HG03432 (cell line): ENCODE measurements around the gene LSR.

Source experiments
- ATAC-seq: cut with Tn5 transposase; IDR thresholded peaks from one replicate; pipeline ENCODE4 v1.9.1; 2021; ENCODE audit warnings: mild to moderate bottlenecking, moderate library complexity; ENCODE audit not compliant: unreplicated experiment

Gene LSR

GRCh38 chr19:35241417-35241816 lies 7.4 kb upstream of the LSR start:
- ATAC-seq: no peak

DNA sequence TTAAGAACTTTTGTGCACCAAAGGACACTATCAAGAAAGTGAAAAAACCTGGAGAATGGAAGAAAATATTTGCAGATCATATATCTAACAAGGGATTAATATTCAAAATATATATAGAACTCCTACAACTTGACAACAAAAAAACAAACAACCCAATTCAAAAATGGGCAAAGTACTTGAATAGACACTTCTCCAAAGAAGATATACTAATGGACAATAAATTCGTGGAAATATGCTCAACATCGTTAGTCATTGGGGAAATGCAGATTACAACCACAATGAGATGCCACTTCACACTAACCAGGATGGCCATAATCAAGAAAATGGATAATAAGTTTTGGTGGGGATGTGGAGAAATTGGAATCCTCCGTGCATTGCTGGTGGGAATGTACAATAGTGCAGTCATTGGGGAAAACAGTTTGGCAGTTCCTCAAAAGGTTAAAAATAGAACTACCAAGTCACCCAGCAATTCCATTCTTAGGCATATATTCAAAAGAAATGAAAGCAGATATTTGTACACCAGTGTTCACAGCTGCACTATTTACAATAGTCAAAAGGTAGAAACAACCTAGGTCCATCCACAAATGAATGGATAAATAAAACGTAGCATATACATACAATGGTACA lies 2.2 kb upstream of the LSR start:
- no peak for ATAC-seq

DNA sequence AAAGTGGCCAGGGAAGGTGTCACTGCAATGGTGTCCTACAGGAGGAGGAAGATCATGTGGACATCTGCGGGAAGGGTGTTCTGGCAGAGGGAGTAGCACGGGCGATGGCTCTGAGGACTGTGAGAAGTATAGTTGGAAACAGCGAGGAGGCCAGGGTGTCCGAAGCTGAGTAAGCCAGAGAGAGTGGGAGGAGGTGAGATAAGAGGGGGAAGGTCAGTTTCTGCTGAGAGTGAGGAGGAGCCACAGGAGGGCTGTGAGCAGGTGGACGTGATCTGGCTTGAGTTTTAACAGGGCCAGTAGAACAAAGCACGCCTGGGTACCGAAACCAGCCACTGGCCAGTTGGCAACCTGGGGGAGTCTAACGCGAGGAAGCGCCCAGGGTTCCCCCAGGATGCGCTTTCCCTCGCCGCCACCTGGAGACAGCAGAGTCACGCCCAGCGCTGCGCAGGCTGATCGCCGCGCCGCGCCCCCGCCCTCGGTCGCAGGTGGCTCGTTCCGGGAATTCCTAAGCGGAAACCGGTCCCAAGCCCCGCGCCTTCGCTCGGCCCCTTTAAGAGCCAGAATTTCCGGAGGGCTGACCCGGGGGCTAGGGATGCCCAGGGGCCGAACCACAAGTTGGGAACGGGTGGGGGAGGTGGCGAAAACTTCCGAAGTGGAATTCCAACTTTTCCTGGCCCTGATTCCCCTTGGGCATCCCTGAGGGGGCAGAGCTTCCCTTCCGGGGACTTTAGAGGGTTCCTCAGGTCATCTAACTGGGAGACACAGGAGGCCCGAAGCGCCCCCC lies 1.1 kb upstream of the LSR start:
- ATAC-seq: peak; percentile 47

- no peak for ATAC-seq
These were observed 495 bp downstream of the LSR start for GRCh38 chr19:35249146-35249847.

DNA sequence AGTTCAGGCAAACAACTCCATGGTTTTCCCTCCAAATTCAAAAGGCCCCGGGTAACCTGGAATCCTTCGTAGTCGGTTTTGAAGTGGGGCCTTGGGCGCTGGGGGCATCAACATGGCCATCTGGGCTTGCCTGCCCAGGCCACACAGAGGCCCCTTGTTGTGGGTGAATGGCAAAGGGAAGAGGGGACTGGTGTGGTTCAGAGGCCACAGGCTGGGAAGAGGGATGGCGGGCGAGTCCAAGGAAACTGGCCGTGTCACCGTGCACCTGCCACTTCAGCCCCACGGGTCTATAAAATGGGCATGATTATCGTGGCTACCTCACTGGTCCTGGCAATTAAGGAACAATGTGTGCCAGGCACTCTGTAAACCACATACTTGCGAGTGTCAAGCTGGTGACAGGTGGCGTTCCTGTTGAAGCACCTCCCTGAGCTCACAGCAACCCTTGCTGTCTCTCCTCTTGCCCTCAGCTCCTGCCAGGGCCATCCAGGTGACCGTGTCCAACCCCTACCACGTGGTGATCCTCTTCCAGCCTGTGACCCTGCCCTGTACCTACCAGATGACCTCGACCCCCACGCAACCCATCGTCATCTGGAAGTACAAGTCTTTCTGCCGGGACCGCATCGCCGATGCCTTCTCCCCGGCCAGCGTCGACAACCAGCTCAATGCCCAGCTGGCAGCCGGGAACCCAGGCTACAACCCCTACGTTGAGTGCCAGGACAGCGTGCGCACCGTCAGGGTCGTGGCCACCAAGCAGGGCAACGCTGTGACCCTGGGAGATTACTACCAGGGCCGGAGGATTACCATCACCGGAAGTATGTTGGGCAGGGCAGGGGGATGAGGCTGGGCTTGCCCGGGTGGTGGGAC lies 1.3 kb downstream of the LSR start:
- no peak for ATAC-seq

DNA sequence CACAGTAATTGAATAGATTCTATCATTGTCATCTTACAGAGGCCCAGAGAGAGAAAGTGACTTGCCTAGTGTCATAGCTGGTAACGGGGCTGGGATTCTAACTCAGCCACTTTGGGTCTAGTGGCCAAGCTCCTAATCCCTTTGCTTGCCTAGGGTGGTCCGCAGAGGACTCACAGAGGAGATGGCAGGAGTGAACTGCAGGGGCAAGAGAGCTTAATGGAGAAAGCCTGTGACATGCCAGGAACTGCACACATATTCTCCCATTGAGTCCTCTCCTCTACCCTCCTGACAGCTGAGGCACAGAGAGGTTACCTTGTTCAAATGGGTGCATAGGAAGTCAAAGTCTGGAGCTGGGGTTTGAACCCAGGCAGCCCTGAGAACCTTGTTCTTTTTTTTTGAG lies 2.7 kb downstream of the LSR start:
- no peak for ATAC-seq

DNA sequence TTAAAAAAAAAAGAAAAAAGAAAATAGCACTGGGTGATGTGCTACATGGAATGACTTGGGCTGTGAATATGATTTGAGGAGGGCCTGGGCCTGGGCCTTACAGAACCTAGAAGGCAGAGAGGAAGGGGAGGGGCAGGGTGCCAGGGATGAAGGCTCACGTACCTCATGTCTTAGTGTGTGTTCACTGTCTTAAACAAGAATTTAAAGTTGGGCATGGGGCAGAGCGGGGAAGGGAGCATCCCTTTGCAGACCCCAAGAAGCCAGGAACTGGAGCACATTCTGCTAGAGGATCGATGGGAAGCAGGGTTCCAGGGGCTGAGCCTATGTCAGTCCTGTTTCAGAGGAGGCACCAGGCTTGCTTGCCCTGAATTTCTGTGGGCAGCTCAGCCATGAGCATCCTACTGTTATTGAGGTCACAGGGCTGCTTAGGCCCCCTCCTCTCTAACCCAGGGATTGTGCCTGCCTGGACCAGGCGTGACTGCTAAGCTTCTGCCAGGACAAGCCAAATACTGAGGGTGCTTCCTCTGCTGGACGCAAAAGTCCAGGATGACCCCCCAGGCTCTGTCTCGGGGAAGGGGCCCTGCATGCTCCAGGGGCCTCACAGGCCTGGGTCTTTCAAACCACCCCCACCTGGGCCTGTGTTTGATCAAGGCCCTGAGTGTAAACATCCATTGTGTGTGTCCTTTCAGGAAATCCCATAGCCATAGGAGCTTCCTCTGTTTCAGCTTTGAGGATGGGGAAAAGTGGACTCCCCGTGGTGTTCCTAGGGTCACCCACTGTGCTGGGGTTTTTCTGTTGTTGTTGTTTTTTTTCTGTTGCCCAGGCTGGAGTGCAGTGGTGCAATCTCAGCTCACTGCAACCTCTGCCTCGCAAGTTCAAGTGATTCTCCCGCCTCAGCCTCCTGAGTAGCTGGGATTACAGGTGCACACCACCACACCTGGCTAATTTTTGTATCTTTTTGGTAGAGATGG lies 4.8 kb downstream of the LSR start:
- no peak for ATAC-seq

GRCh38 chr19:35254341-35255297 lies 5.8 kb downstream of the LSR start:
- no peak for ATAC-seq

DNA sequence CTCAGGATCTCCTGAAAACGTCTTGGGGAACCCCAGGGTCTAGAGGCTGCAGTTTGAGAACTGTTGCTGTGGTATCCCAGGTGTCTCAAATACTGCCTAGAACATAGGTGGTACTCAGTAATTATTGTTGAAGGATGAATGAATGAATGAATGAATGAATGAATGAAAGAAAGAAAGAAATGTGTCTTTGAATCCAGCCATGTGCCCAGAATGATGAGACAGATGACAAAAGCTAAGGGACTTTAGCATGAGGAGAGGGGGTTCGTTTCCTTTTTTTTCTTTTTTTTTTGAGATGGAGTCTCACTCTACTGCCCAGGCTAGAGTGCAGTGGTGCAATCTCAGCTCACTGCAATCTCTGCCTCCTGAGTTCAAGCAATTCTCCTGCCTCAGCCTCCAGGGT lies 7.8 kb downstream of the LSR start:
- ATAC-seq: no peak

DNA sequence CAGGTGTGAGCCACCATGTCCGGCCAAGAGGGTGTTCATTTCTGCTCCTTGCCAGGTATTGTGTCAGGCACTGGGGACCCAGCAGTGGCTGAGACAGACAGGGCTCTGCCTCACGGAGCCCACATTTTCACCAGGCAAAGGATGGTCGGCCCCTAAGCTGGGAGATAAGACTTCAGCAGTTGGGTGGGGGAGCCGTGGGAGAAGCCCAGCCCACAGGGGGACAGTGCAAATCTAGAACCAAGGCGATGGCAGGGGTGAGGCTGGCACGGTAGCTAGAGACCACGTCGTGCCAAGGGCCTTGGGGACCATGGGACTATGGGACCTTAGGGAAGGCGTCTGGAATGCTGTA lies 8.3 kb downstream of the LSR start:
- no peak for ATAC-seq

GRCh38 chr19:35260694-35261304 lies 12.0 kb downstream of the LSR start:
- no peak for ATAC-seq

DNA sequence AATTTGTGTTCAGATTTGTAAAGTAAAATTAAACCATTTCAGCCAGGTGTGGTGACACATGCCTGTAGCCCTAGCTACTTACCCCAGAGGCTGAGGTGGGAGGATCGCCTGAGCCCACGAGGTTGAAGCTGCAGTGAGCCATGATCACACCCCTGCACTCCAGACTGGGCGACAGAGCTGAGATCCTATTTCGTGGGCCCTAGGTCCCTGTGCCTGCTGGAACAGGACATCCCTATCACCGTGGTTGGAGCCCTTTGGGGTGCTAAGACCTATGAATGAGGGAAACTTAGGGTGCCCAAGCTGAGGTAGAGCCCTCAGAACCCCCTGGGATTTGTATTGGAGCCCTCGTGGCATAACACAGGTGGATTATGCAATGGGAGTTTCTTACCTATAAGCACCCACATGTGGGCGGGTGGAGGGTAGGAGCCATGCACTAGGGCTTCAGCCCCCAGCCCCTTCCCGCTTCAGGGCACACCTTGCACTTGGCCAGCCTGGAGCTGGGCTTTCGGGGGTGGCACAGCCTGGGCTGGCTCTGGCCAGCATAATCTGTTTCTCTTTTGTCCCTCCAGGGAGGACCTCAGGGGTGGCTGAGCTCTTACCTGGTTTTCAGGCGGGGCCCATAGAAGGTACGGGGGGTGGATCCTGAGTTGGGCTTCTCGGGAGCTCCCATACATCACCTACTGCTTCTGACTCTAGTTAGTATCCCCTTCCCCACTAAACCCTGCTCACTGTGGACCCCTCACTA lies 12.7 kb downstream of the LSR start:
- no peak for ATAC-seq

DNA sequence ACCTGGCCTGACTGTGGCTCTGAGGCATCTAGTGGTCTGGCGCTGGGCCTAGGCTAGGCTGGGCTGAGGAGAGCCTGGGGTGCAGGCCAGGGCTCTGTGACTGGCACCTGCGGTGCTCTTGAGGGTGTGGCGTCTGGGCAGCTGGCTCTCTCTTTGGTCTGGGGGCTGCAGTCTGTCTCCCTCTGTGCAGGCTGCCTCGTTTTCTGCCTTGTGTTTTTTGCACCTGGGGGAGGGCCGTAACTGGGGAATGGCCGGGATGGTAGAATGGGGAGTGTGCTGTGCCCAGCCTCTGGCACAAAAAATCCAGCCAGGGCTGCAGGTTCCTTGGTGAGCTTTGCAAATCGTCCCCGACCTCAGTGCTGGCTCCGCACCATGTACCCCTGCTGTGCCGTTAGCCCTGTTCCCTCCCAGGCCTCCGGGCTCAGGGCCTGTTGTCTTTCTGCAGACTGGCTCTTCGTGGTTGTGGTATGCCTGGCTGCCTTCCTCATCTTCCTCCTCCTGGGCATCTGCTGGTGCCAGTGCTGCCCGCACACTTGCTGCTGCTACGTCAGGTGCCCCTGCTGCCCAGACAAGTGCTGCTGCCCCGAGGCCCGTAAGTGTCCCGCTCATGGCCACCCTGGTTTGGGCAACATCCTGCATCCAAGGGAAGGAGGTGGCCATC lies 13.4 kb downstream of the LSR start:
- ATAC-seq: no peak

DNA sequence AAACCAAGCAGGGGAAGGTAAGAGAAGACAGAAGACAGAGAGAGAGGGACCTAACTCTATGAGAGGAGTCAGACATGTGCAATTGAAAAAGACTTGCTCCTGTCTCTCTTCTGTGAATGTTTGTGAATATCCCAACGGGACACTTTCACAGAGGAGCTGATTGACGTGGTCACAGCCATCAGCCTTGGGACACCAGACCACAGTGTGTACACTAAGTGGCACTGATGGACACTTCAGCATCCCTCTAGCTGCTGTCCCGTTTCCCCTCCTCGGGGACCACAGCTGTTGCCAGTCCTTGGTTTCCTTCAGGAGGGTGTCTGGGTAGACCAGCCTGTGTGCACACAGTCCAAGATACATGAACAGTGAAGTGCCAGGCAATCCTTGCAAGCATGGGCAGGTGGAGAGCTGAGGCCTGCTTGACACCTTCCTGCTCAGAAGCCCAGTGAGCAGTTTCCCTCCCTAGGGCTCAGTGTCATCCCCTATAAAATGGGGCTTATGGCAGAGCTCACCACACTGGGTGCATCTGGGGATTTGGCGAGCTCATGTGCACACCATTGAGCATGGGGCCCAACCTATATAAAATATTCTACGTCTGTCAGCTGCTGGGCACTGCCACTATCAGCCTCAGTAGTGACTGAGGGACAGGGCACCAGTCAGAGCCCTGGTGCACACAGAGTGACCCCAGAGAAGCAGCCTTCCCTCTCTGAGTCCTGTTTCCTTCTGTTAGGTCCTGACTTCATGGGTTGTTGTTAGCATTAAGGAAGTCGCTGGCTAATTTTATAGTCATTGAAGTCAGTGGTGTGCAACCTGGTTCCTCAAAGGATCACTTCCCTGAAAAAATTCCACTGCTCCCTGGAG lies 15.7 kb downstream of the LSR start:
- ATAC-seq: no peak

- ATAC-seq: no peak
These were observed 16.5 kb downstream of the LSR start for GRCh38 chr19:35265126-35265899.
